ENCODE data around the gene TMEM14A. TPM values are rescaled to one million over a fixed set of nuclear protein-coding genes. Genes with fewer than 3 reads are reported as not detected.
"Not testable (repeated sequence)": the region's sequence is repeated elsewhere in the genome, so short reads cannot be mapped to it uniquely, and the experiment has no call there.

Gene TMEM14A
- total RNA-seq, 1 donor from 2014 or later = 21.2 TPM

- Mint-ChIP-seq H3K4me1 (peaks cover 8% of the 10 kb centered on the region), H3K4me3 (no peak overlapping the region), H3K9me3 (peaks cover 4% of the 10 kb centered on the region), H3K27ac (no peak overlapping the region), H3K36me3 (no peaks in the 10 kb centered on the region), H3K27me3 (ENCODE audit: low read depth) (peaks cover 2% of the 10 kb centered on the region)
- TF ChIP-seq, protein P1, sequence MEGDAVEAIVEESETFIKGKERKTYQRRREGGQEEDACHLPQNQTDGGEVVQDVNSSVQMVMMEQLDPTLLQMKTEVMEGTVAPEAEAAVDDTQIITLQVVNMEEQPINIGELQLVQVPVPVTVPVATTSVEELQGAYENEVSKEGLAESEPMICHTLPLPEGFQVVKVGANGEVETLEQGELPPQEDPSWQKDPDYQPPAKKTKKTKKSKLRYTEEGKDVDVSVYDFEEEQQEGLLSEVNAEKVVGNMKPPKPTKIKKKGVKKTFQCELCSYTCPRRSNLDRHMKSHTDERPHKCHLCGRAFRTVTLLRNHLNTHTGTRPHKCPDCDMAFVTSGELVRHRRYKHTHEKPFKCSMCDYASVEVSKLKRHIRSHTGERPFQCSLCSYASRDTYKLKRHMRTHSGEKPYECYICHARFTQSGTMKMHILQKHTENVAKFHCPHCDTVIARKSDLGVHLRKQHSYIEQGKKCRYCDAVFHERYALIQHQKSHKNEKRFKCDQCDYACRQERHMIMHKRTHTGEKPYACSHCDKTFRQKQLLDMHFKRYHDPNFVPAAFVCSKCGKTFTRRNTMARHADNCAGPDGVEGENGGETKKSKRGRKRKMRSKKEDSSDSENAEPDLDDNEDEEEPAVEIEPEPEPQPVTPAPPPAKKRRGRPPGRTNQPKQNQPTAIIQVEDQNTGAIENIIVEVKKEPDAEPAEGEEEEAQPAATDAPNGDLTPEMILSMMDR (IDR thresholded peaks at IDR 0.05; ENCODE audit: unreplicated experiment) = no peak
- no peak for DNase-seq (ENCODE audit: low spot score in 2 of 2, unreplicated experiment in 2 of 2)
Observed at GRCh38 chr6:52696418-52696817, 25.5 kb downstream of the TMEM14A start.

DNA sequence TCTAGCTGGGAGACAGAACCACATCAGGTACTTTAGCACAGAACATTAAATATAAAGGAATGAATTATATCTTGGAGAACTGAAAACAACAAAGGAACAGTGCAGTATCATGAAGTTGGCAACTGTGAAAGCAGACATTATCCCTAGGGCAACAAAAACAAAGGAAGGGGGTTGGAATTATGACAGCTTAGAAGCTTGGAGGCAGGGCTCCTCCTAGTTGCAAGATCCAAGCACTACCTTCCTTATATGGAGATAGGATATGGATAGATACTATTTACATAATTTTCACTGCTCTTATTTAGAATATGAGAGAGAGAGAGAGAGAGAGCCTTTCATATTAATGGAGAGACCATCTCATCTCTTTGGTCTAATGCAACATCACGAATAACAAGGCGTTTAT is 27.0 kb downstream of the TMEM14A start:
- TF ChIP-seq, protein P1 (IDR thresholded peaks at IDR 0.05; ENCODE audit: unreplicated experiment) = no peak
- H3K27ac Mint-ChIP-seq = no peak overlapping the region
- H3K4me1 Mint-ChIP-seq = peaks cover 8% of the 10 kb centered on the region
- H3K27me3 Mint-ChIP-seq (ENCODE audit: low read depth) = peaks cover 2% of the 10 kb centered on the region
- H3K9me3 Mint-ChIP-seq = peaks cover 4% of the 10 kb centered on the region
- no peak for DNase-seq (ENCODE audit: low spot score in 2 of 2, unreplicated experiment in 2 of 2)
- no peak overlapping the region for H3K4me3 Mint-ChIP-seq
- H3K36me3 Mint-ChIP-seq = no peaks in the 10 kb centered on the region

DNA sequence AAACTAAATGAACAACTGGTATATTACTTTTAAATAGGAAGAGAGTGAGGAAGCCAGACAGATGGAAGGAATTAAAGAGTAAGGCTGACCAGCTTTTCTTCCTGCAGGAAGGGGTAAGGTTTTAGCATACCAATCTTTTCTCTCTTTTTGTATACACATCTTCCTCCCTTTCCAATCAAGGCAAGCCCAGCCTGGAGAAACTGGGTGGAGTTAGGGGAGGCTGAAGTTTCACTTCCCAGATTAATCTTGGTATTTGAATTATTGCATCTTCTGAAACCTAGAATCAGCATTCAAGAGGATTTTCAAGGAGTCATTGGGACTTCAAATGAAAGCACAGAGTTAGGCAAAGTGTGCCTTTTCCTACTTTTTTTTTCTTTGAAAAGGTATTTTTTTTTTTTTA is 33.1 kb downstream of the TMEM14A start:
- TF ChIP-seq, protein P1 (IDR thresholded peaks at IDR 0.05; ENCODE audit: unreplicated experiment) = no peak
- H3K36me3 Mint-ChIP-seq = no peaks in the 10 kb centered on the region
- no peak overlapping the region for H3K27ac Mint-ChIP-seq
- no peak overlapping the region for H3K4me3 Mint-ChIP-seq
- H3K27me3 Mint-ChIP-seq (ENCODE audit: low read depth) = peaks cover 4% of the 10 kb centered on the region
- peaks cover 15% of the 10 kb centered on the region for H3K9me3 Mint-ChIP-seq
- no peaks in the 10 kb centered on the region for H3K4me1 Mint-ChIP-seq
- DNase-seq (ENCODE audit: low spot score in 2 of 2, unreplicated experiment in 2 of 2) = no peak

GRCh38 chr6:52704781-52705502 is 34.0 kb downstream of the TMEM14A start:
- not testable (repeated sequence) for H3K4me3 Mint-ChIP-seq

GRCh38 chr6:52706001-52706400 is 35.1 kb downstream of the TMEM14A start:
- H3K9me3 Mint-ChIP-seq = peaks cover 15% of the 10 kb centered on the region
- DNase-seq (ENCODE audit: low spot score in 2 of 2, unreplicated experiment in 2 of 2) = no peak
- H3K4me3 Mint-ChIP-seq = no peak overlapping the region
- no peaks in the 10 kb centered on the region for H3K36me3 Mint-ChIP-seq
- H3K27ac Mint-ChIP-seq = peak overlapping the region; percentile 4
- peaks cover 3% of the 10 kb centered on the region for H3K27me3 Mint-ChIP-seq (ENCODE audit: low read depth)
- no peaks in the 10 kb centered on the region for H3K4me1 Mint-ChIP-seq
- TF ChIP-seq, protein P1 (IDR thresholded peaks at IDR 0.05; ENCODE audit: unreplicated experiment) = no peak

More at GRCh38 chr6:52704781-52705502, 34.0 kb downstream of the TMEM14A start:
- not testable (repeated sequence) for DNase-seq (ENCODE audit: low spot score in 2 of 2, unreplicated experiment in 2 of 2); H3K36me3 Mint-ChIP-seq; H3K4me1 Mint-ChIP-seq; H3K27ac Mint-ChIP-seq; H3K27me3 Mint-ChIP-seq (ENCODE audit: low read depth)
- peaks cover 15% of the 10 kb centered on the region for H3K9me3 Mint-ChIP-seq

GRCh38 chr6:52707963-52708680 is 37.2 kb downstream of the TMEM14A start:
- TF ChIP-seq, protein P1 (IDR thresholded peaks at IDR 0.05; ENCODE audit: unreplicated experiment) = no peak
- Mint-ChIP-seq H3K9me3 (peaks cover 15% of the 10 kb centered on the region), H3K36me3 (no peaks in the 10 kb centered on the region), H3K4me3 (no peak overlapping the region), H3K27me3 (ENCODE audit: low read depth) (peaks cover 3% of the 10 kb centered on the region), H3K4me1 (no peaks in the 10 kb centered on the region), H3K27ac (no peak overlapping the region)
- no peak for DNase-seq (ENCODE audit: low spot score in 2 of 2, unreplicated experiment in 2 of 2)
